GM21737 (cell line): Measurements from ENCODE around the gene MBD3L4.
"Not testable (repeated sequence)": the region's sequence is repeated elsewhere in the genome, so short reads cannot be mapped to it uniquely, and the experiment has no call there.

Experiments
- ATAC-seq: cut with Tn5 transposase; IDR thresholded peaks from one replicate; pipeline ENCODE4 v1.9.1; 2021; ENCODE audit warnings: mild to moderate bottlenecking, moderate library complexity; ENCODE audit not compliant: unreplicated experiment

Gene MBD3L4

DNA sequence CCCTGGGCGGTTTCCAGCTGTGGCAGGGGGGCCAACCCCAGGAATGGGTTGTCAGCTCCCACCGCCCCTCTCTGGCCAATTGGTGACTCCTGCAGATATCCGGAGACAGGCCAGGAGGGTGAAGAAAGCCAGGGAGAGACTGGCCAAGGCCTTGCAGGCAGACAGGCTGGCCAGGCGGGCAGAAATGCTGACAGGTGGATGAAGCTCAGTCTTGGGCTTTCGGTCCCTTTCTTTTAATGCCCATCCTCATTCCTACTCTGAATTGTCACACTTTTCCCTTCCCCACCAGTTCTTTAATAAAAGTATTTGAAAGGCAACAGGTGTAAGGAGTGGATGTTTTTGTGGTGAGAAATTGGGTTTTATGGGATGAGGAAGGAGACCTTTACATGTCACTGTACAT lies 11.4 kb upstream of the MBD3L4 start:
- ATAC-seq, result not testable (repeated sequence)

DNA sequence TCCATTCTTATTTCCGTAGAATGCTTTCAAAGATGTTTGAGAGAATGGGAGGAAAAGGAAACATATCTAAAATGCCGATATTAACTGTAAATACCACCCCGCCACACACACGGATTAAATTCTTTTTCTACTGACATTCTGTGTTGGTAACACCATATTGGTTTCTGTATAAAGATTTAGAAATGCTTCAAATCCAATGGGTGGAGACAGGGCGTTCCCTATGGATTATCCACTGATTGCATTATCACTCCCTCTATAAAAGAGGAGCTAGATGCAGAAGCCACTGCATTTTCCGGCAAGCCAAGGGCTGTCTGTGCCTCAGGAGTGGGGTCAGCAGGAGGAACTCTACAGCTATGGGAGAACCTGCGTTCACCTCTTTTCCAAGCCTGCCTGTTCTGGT lies 9.0 kb upstream of the MBD3L4 start, which contains the start of gene MBD3L2:
Gene MBD3L2 (plus strand): TSS at position 301 of the 400 bp plus-strand sequence. CDS start 53 bp downstream, at position 354.
- not testable (repeated sequence) for ATAC-seq

GRCh38 chr19:7041563-7041962 lies 1.6 kb upstream of the MBD3L4 start:
- not testable (repeated sequence) for ATAC-seq

GRCh38 chr19:7030278-7030677 lies 9.7 kb downstream of the MBD3L4 start, which contains the start of gene MBD3L5:
Gene MBD3L5 (plus strand): TSS chr19:7030578. CDS start chr19:7030612, 34 bp downstream.
- ATAC-seq, result not testable (repeated sequence)

GRCh38 chr19:7028790-7029189 lies 11.2 kb downstream of the MBD3L4 start:
- not testable (repeated sequence) for ATAC-seq

DNA sequence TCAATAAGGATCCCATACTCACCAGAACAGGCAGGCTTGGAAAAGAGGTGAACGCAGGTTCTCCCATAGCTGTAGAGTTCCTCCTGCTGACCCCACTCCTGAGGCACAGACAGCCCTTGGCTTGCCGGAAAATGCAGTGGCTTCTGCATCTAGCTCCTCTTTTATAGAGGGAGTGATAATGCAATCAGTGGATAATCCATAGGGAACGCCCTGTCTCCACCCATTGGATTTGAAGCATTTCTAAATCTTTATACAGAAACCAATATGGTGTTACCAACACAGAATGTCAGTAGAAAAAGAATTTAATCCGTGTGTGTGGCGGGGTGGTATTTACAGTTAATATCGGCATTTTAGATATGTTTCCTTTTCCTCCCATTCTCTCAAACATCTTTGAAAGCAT lies 18.6 kb downstream of the MBD3L4 start, which contains the start of gene MBD3L2B:
Gene MBD3L2B (minus strand): TSS at position 101 of the 400 bp plus-strand sequence. CDS start 34 bp downstream, at position 67.
- not testable (repeated sequence) for ATAC-seq

GRCh38 chr19:7018828-7019227 lies 21.2 kb downstream of the MBD3L4 start:
- no peak for ATAC-seq

GRCh38 chr19:7013678-7014077 lies 26.3 kb downstream of the MBD3L4 start:
- ATAC-seq, result no peak

GRCh38 chr19:7010722-7011593 lies 29.0 kb downstream of the MBD3L4 start:
- ATAC-seq, result no peak

DNA sequence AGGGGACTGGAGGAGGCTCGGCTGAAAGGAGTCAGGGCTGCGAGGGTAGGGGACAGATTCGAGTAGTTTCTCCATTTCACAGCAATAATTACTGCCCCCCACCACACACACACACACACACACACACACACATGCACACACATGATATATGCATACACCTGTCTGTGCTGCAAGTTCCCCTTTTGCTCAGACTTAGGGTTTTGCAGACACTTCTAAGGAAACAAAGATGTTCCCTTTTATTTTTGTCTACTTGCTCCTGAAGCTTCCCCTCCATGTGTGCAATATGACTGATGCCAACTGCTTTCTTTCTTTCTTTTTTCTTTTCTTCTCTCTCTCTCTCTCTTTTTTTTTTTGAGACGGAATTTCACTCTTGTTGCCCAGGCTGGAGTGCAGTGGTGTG lies 32.1 kb downstream of the MBD3L4 start:
- ATAC-seq, result no peak

GRCh38 chr19:7006135-7006704 lies 33.8 kb downstream of the MBD3L4 start:
- ATAC-seq, result no peak

GRCh38 chr19:7004313-7004931 lies 35.6 kb downstream of the MBD3L4 start:
- ATAC-seq, result no peak

GRCh38 chr19:7000816-7001215 lies 39.2 kb downstream of the MBD3L4 start:
- ATAC-seq, result no peak

DNA sequence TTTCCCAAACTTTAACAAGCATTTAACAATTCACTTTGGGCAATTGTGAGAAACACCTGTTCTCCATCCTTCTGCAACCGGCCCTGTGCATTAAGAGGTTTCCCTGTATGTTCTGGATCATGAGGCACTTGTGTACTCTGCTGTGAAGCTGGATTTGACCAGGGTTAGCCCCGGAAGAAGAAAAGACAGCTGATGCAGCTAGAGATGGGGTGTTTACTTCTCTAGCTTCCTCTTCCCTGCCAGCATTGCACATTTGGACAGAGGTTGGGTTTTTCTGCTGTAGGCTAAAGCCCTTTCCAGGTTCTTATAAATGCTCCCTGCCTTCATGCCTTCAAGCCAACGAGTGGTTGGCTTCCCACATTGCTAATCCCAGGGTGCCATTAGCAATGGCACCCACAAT lies 39.6 kb downstream of the MBD3L4 start:
- no peak for ATAC-seq

- ATAC-seq, result no peak
Observed at GRCh38 chr19:6999933-7000332, 40.0 kb downstream of the MBD3L4 start.

GRCh38 chr19:6997679-6998445 lies 42.1 kb downstream of the MBD3L4 start:
- no peak for ATAC-seq

GRCh38 chr19:6996810-6997209 lies 43.2 kb downstream of the MBD3L4 start:
- no peak for ATAC-seq

GRCh38 chr19:6995054-6995453 lies 44.9 kb downstream of the MBD3L4 start:
- no peak for ATAC-seq

DNA sequence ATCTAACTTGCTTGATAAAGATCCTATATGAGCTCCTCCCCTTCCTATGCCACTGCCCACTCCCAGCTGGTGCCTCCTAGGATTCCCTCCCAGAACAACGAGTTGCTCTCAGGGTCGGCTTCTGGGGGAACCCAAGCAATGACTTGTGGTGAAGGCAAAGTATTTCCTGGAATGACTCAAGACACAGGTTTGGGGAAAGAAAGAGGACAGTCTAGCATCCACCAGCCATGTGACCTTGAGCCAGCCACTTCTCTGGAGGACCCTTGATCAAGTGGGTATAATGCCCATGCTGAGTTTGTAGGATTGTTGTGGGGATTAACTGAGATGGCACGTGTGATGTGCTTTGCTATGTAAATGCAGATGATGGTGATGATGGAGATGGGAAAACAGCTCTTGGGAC lies 51.7 kb downstream of the MBD3L4 start:
- no peak for ATAC-seq

- ATAC-seq, result no peak
Observed at GRCh38 chr19:6987850-6988249, 52.1 kb downstream of the MBD3L4 start.
